Measurements from ENCODE around the gene ASRGL1.
"Not testable (repeated sequence)": the region's sequence is repeated elsewhere in the genome, so short reads cannot be mapped to it uniquely, and the experiment has no call there.

ASRGL1 gene

GRCh38 chr11:62337303-62338181, at the start of gene ASRGL1:
TSS of gene ASRGL1 (plus strand) at chr11:62337448. CDS start at chr11:62337978, 530 bp downstream.
- peak; percentile 91 for DNase-seq (ENCODE audit: low spot score)

GRCh38 chr11:62295504-62295903, 41.7 kb upstream of the ASRGL1 start:
- no peak for DNase-seq (ENCODE audit: low spot score)

GRCh38 chr11:62298975-62299374, 38.3 kb upstream of the ASRGL1 start, which contains the start of gene SCGB1D4:
TSS of gene SCGB1D4 (minus strand) at chr11:62299075. CDS start at chr11:62299010, 65 bp downstream.
- DNase-seq (ENCODE audit: low spot score): no peak

GRCh38 chr11:62306227-62306626, 31.0 kb upstream of the ASRGL1 start:
- no peak for DNase-seq (ENCODE audit: low spot score)

- no peak for DNase-seq (ENCODE audit: low spot score)
These were observed 29.3 kb upstream of the ASRGL1 start for GRCh38 chr11:62307950-62308349.

- no peak for DNase-seq (ENCODE audit: low spot score)
These were observed 27.3 kb upstream of the ASRGL1 start for GRCh38 chr11:62309991-62310390.

- peak; percentile 1 for DNase-seq (ENCODE audit: low spot score)
These were observed 21.8 kb upstream of the ASRGL1 start for GRCh38 chr11:62315431-62315830.

- DNase-seq (ENCODE audit: low spot score): no peak
These were observed 14.7 kb upstream of the ASRGL1 start for GRCh38 chr11:62322524-62322923.

- DNase-seq (ENCODE audit: low spot score): peak; percentile 79
These were observed 12.3 kb upstream of the ASRGL1 start for GRCh38 chr11:62324731-62325556.

- DNase-seq (ENCODE audit: low spot score): not testable (repeated sequence)
These were observed 11.5 kb upstream of the ASRGL1 start for GRCh38 chr11:62325781-62326180.

- DNase-seq (ENCODE audit: low spot score): not testable (repeated sequence)
These were observed 10.5 kb upstream of the ASRGL1 start for GRCh38 chr11:62326719-62327118.

- not testable (repeated sequence) for DNase-seq (ENCODE audit: low spot score)
These were observed 9.7 kb upstream of the ASRGL1 start for GRCh38 chr11:62327541-62327940.

GRCh38 chr11:62331264-62331663, 6.0 kb upstream of the ASRGL1 start:
- not testable (repeated sequence) for DNase-seq (ENCODE audit: low spot score)

- DNase-seq (ENCODE audit: low spot score): no peak
These were observed 3.5 kb upstream of the ASRGL1 start for GRCh38 chr11:62333768-62334167.

- not testable (repeated sequence) for DNase-seq (ENCODE audit: low spot score)
These were observed 322 bp upstream of the ASRGL1 start for GRCh38 chr11:62336949-62337302.

- DNase-seq (ENCODE audit: low spot score): no peak
These were observed 970 bp downstream of the ASRGL1 start for GRCh38 chr11:62338218-62338617.

GRCh38 chr11:62340269-62340901, 3.1 kb downstream of the ASRGL1 start:
- peak; percentile 61 for DNase-seq (ENCODE audit: low spot score)

- DNase-seq (ENCODE audit: low spot score): no peak
These were observed 4.3 kb downstream of the ASRGL1 start for GRCh38 chr11:62341588-62341987.

GRCh38 chr11:62343646-62344190, 6.5 kb downstream of the ASRGL1 start:
- DNase-seq (ENCODE audit: low spot score): not testable (repeated sequence)

- no peak for DNase-seq (ENCODE audit: low spot score)
These were observed 7.0 kb downstream of the ASRGL1 start for GRCh38 chr11:62344210-62344609.

- no peak for DNase-seq (ENCODE audit: low spot score)
These were observed 8.6 kb downstream of the ASRGL1 start for GRCh38 chr11:62345861-62346260.

All from D341Med (cell line).